SU-DHL-6 (cell line): Measurements from ENCODE around the gene CHEK1.

Experiments used
- H2AFZ ChIP-seq: fragments of 200-600 bp; sonication (generic); 2 replicates; pipeline ENCODE4 v1.6.1; 2014; ENCODE audit warnings: low read depth, mild to moderate bottlenecking, moderate library complexity, mixed read lengths, antibody characterized with exemption, low read length; ENCODE audit not compliant: severe bottlenecking
- H3F3A ChIP-seq: fragments of 200-600 bp; shearing (Covaris generic); 2 replicates; pipeline ENCODE4 v1.6.0; 2016; ENCODE audit warnings: antibody characterized with exemption, mild to moderate bottlenecking; ENCODE audit not compliant: insufficient read depth
- H3K27ac ChIP-seq: fragments of 200-600 bp; sonication (generic); 2 replicates; pipeline ENCODE4 v1.5.1; 2016; ENCODE audit warnings: low read depth, mild to moderate bottlenecking, low read length, moderate library complexity, mixed read lengths
- H3K27me3 ChIP-seq: fragments of 200-600 bp; sonication (generic), shearing (Covaris generic); 2 replicates; pipeline ENCODE4 v1.6.0; 2014; ENCODE audit warnings: mild to moderate bottlenecking, low read length
- H3K36me3 ChIP-seq: fragments of 200-600 bp; sonication (generic); 2 replicates; pipeline ENCODE4 v1.6.1; 2014; ENCODE audit warnings: mild to moderate bottlenecking, low read length, mixed read lengths
- H3K4me2 ChIP-seq: fragments of 300-600, 200-600 bp; shearing (Covaris generic), sonication (generic); 2 replicates; pipeline ENCODE4 v1.6.0; 2014; ENCODE audit warnings: low read length, low read depth, mild to moderate bottlenecking; ENCODE audit not compliant: poor library complexity, severe bottlenecking
- H3K4me3 ChIP-seq: fragments of 200-600 bp; sonication (generic); 2 replicates; pipeline ENCODE4 v1.5.1; 2014; ENCODE audit warnings: antibody characterized with exemption, low read length, mild to moderate bottlenecking, mixed read lengths; ENCODE audit not compliant: insufficient read depth, poor library complexity, severe bottlenecking
- H3K79me2 ChIP-seq: fragments of 200-600 bp; sonication (generic); 2 replicates; pipeline ENCODE4 v1.6.1; 2014; ENCODE audit warnings: mild to moderate bottlenecking, low read length, moderate library complexity; ENCODE audit not compliant: insufficient read depth
- H3K9ac ChIP-seq: fragments of 200-600 bp; sonication (generic); 2 replicates; pipeline ENCODE4 v1.7.0; 2014; ENCODE audit warnings: mild to moderate bottlenecking, low read length
- H3K9me2 ChIP-seq: fragments of 200-600 bp; sonication (generic); replicated peaks from 2 replicates; pipeline ENCODE4 v1.6.1; 2014; ENCODE audit warnings: low read length; ENCODE audit not compliant: insufficient read depth
- H3K9me3 ChIP-seq: fragments of 200-600 bp; sonication (generic); 2 replicates; pipeline ENCODE4 v1.6.1; 2014; ENCODE audit warnings: low read length, mixed read lengths; ENCODE audit not compliant: insufficient read depth
- H4K20me1 ChIP-seq: fragments of 200-600 bp; sonication (generic); 2 replicates; pipeline ENCODE4 v1.6.1; 2014; ENCODE audit warnings: low read depth, mild to moderate bottlenecking, antibody characterized with exemption, low read length, moderate library complexity, mixed read lengths
- EZH2phosphoT487 ChIP-seq: fragments of 200-600 bp; sonication (generic), shearing (Covaris generic); conservative IDR thresholded peaks from 2 replicates; pipeline ENCODE4 v1.6.1; 2018; ENCODE audit warnings: mild to moderate bottlenecking, antibody characterized with exemption, low read length, moderate library complexity, mixed read lengths
- TF ChIP-seq, protein P1 (sequence below): fragments of 200-600 bp; sonication (generic); IDR thresholded peaks from one replicate; pipeline ENCODE4 v1.5.1; 2017; ENCODE audit warnings: antibody characterized with exemption, mild to moderate bottlenecking, low read length, moderate library complexity; ENCODE audit not compliant: insufficient read depth, poor library complexity, severe bottlenecking

CHEK1 gene

GRCh38 chr11:125674210-125674609 lies 49.2 kb downstream of the CHEK1 start:
- no peaks in the 10 kb centered on the region for H3K9me2 ChIP-seq
- no peaks in the 10 kb centered on the region; the same call in 1 of the 2 replicates for H3F3A ChIP-seq
- TF ChIP-seq, protein P1, sequence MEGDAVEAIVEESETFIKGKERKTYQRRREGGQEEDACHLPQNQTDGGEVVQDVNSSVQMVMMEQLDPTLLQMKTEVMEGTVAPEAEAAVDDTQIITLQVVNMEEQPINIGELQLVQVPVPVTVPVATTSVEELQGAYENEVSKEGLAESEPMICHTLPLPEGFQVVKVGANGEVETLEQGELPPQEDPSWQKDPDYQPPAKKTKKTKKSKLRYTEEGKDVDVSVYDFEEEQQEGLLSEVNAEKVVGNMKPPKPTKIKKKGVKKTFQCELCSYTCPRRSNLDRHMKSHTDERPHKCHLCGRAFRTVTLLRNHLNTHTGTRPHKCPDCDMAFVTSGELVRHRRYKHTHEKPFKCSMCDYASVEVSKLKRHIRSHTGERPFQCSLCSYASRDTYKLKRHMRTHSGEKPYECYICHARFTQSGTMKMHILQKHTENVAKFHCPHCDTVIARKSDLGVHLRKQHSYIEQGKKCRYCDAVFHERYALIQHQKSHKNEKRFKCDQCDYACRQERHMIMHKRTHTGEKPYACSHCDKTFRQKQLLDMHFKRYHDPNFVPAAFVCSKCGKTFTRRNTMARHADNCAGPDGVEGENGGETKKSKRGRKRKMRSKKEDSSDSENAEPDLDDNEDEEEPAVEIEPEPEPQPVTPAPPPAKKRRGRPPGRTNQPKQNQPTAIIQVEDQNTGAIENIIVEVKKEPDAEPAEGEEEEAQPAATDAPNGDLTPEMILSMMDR = no peak
- TF ChIP-seq EZH2phosphoT487 = no peak
- no peaks in the 10 kb centered on the region for H4K20me1 ChIP-seq
- H3K27ac ChIP-seq = no peak overlapping the region
- no peak overlapping the region for H3K9ac ChIP-seq
- H3K27me3 ChIP-seq = no peaks in the 10 kb centered on the region
- no peak overlapping the region for H3K4me3 ChIP-seq
- H2AFZ ChIP-seq = no peak overlapping the region
- no peak overlapping the region for H3K4me2 ChIP-seq
- no peaks in the 10 kb centered on the region for H3K79me2 ChIP-seq
- H3K9me3 ChIP-seq = no peaks in the 10 kb centered on the region
- no peaks in the 10 kb centered on the region for H3K36me3 ChIP-seq

GRCh38 chr11:125675196-125675595 lies 50.2 kb downstream of the CHEK1 start:
- Histone ChIP-seq H4K20me1 (no peaks in the 10 kb centered on the region), H3K79me2 (no peaks in the 10 kb centered on the region), H3K9ac (no peak overlapping the region), H3K9me2 (no peaks in the 10 kb centered on the region), H3F3A (no peaks in the 10 kb centered on the region; the same call in 1 of the 2 replicates), H3K4me3 (no peak overlapping the region), H3K27me3 (no peaks in the 10 kb centered on the region), H3K27ac (no peak overlapping the region), H3K4me2 (no peak overlapping the region), H3K9me3 (no peaks in the 10 kb centered on the region), H3K36me3 (no peaks in the 10 kb centered on the region), H2AFZ (no peak overlapping the region)
- TF ChIP-seq, protein P1 = no peak
- TF ChIP-seq EZH2phosphoT487 = no peak

DNA sequence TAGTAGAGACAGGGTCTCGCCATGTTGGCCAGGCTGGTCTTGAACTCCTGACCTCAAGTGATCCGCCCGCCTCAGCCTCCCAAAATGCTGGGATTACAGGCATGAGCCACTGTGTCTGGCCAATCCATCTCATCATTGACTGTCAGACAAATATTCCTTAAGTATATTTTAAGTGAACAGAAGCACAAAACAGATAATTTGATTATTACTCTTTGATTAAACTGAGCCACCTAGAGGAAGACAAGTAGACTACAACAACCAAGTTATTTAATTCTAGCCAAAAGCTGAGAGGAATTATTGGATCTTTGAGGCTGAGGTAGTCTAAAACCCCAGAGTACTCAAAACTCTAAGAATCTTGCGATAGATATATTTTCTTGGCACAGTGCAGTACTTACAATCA lies 54.4 kb downstream of the CHEK1 start:
- Histone ChIP-seq H3K79me2 (no peaks in the 10 kb centered on the region), H4K20me1 (no peaks in the 10 kb centered on the region), H3K27ac (no peak overlapping the region), H3K27me3 (no peaks in the 10 kb centered on the region), H2AFZ (no peak overlapping the region), H3K4me2 (no peak overlapping the region), H3K4me3 (no peak overlapping the region), H3K9ac (no peak overlapping the region), H3K9me2 (no peaks in the 10 kb centered on the region), H3F3A (no peaks in the 10 kb centered on the region), H3K9me3 (no peaks in the 10 kb centered on the region), H3K36me3 (no peaks in the 10 kb centered on the region)
- TF ChIP-seq EZH2phosphoT487 = no peak
- TF ChIP-seq, protein P1 = no peak

DNA sequence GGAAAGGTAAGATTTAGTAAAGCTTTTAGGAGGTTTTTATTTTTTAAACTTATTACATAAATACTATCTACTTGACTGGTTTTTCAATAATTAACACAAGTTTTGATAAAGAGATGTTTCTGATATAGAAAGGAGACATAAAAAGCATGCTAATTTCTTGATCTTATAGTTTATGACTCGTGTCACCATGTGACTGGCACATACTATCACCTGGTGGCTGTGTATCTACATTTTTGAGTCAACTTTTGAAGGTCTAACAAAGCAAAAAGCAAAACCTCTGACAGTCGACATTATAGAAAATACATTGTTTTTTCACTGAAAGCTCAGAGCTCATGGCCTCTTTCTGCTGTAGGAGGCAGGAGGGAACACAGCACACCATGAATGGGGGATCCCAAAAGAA lies 54.9 kb downstream of the CHEK1 start:
- no peaks in the 10 kb centered on the region for H3K9me2 ChIP-seq
- H3K27ac ChIP-seq = no peak overlapping the region
- H3K79me2 ChIP-seq = no peaks in the 10 kb centered on the region
- H3K27me3 ChIP-seq = no peaks in the 10 kb centered on the region
- H3K9me3 ChIP-seq = no peaks in the 10 kb centered on the region
- TF ChIP-seq EZH2phosphoT487 = no peak
- TF ChIP-seq, protein P1 = no peak
- no peak overlapping the region for H2AFZ ChIP-seq
- H3K9ac ChIP-seq = no peak overlapping the region
- no peaks in the 10 kb centered on the region for H3F3A ChIP-seq
- no peaks in the 10 kb centered on the region for H4K20me1 ChIP-seq
- no peaks in the 10 kb centered on the region for H3K36me3 ChIP-seq
- no peak overlapping the region for H3K4me3 ChIP-seq
- no peak overlapping the region for H3K4me2 ChIP-seq
